GM12801 (cell line): ENCODE data around the gene CTU2.

ENCODE experiments used
- TF ChIP-seq, protein P1 (sequence below): IDR thresholded peaks from one replicate; pipeline ENCODE4 v1.5.1; 2011; ENCODE audit warnings: control low read depth; ENCODE audit not compliant: insufficient read length; ENCODE audit errors: extremely low read depth

Gene CTU2

DNA sequence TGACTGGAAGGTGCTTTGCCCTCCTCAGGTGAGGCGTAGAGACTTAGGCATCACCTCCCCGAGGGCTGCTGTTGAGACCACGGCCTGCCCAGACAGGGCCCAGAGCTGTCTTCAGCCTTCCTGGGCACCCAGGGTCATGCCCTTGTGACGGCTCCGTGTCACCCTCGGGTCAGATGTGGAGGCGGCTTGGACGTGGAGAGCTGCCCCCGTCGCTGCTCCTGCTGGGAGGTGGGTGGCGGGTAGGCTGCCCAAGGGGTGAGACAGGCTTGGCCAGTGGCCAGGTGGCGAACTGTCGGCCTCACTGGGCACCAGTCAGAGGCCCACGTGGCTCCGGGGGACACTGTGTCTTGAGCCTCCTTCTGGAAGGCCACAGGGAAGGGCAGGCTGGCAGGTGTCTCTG, 11.1 kb upstream of the CTU2 start:
- TF ChIP-seq, protein P1, sequence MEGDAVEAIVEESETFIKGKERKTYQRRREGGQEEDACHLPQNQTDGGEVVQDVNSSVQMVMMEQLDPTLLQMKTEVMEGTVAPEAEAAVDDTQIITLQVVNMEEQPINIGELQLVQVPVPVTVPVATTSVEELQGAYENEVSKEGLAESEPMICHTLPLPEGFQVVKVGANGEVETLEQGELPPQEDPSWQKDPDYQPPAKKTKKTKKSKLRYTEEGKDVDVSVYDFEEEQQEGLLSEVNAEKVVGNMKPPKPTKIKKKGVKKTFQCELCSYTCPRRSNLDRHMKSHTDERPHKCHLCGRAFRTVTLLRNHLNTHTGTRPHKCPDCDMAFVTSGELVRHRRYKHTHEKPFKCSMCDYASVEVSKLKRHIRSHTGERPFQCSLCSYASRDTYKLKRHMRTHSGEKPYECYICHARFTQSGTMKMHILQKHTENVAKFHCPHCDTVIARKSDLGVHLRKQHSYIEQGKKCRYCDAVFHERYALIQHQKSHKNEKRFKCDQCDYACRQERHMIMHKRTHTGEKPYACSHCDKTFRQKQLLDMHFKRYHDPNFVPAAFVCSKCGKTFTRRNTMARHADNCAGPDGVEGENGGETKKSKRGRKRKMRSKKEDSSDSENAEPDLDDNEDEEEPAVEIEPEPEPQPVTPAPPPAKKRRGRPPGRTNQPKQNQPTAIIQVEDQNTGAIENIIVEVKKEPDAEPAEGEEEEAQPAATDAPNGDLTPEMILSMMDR = no peak

DNA sequence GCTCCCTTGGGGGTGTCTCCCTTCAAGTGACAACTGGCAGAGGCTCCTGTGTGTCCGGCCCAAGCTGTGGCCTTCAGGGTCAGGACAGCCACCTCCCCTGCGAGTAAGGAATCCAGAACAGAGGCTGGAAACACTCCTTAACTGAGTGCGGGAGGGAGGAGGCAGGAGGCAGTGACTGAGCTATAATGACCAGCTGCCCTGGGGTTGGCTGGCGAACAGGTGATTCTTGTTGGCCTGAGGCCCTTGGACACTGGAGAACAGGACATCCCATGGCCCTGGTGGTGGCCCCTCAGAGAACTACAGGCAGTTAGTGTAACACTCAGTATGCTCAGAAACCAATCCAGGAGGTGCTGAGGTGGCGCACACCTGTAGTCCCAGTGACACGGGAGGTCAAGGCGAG, 10.6 kb upstream of the CTU2 start:
- TF ChIP-seq, protein P1 = no peak

DNA sequence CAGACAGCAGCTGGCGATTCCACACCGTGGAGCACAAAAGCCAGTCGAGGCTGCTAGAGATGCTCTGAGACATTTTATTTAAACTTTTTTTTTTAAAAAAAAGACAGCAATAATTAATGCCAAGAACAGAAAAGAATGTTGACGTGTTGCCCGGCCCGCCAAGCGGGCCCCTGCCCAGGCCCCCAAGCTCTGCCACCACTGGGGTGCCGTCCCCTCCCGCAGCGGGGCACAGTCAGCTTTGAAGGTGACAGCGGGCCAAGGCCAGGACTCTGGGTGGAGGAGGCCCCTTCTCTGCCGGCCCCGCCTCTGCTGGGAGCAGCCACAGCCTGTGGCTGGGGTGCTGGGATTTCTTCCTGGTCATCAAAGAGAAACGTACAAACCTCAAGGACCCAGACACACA, 9.9 kb upstream of the CTU2 start:
- TF ChIP-seq, protein P1 = no peak

- TF ChIP-seq, protein P1 = no peak
Measured at GRCh38 chr16:88697116-88697830, 9.0 kb upstream of the CTU2 start.

DNA sequence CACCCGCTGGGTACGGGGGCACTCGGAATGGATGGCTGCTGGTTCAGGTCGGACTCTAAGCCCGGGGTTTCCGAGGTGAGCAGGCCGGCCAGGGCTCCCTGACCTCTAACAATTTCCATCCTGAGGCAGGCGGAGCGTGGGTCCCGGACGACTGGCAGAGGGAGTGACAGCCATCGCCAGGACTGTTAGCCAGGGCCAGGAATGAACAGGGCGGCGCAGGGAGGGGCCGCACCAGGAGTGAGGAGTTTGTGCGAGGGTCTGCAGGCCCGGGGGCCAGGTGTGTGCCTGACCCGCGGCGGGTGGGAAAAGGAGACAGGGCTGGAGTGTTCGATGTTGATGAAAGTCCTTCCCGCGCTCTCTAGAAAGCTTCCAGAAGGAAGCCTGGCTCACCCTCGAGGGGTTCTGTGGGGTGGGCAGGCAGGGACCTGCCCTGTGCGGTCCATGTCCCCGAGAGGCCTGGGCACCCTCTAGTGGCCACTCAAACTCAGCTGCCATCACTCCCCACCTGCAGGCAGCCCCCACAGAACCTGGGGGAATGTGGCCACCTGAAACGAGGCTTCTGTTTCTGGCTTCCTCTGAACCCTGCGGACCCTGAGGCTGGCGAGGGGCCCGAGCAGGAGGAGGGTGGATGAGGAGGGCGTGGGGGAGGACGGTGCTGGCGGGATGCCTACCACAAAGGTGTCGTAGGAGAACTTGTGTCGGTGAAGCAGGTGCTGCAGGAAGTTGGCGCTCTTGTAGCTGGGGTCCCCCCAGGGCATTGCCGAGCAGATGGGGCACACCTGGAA, 8.3 kb upstream of the CTU2 start:
- TF ChIP-seq, protein P1 = no peak

- TF ChIP-seq, protein P1 = no peak
Measured at GRCh38 chr16:88698646-88699045, 7.7 kb upstream of the CTU2 start.

DNA sequence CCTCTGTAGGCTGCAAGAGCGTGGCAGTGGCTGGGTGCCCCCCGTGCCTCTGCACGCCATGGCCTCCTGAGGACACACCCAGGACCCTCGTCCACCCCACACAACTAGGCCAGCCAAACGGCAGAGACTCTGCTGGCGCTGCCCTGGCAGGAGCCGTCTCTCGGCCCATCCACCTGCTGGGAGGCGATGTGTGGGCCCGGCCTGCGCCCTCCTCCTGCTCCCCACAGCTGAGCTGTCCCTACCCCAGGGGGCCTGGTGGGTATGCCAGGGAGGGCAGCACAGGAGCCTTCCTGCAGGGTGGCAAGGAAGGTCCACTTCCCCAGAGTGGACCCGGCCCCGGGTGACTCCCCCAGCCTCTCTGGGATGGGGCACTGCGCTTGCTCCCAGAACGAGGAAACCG, 7.1 kb upstream of the CTU2 start:
- TF ChIP-seq, protein P1 = no peak
